HTR-8/SVneo (cell line): ENCODE measurements around the gene YAF2.

Experiments
- DNase-seq: peaks from one replicate; pipeline ENCODE4 v3.0.0; 2011; ENCODE audit warnings: low spot score, mixed read lengths; ENCODE audit not compliant: insufficient read length
- FAIRE-seq: peaks from 2 replicates; lab custom pipeline; 2011; peaks lifted over from hg19 to GRCh38; lab: Jason Lieb, UNC

YAF2 gene

GRCh38 chr12:42118136-42118879 is 119.7 kb downstream of the YAF2 start:
- FAIRE-seq, result no peak

GRCh38 chr12:42109031-42109430 is 129.0 kb downstream of the YAF2 start:
- DNase-seq (no peak), FAIRE-seq (no peak)

More at GRCh38 chr12:42118136-42118879, 119.7 kb downstream of the YAF2 start:
- DNase-seq, result no peak
